DND-41 (cell line): ENCODE data around the gene DEFB118.

Experiments used
- ATAC-seq: fragments of 200-7000 bp; cut with Tn5 transposase; 3 replicates; pipeline ENCODE4 v1.9.1; 2021; ENCODE audit warnings: low read depth; ENCODE audit not compliant: insufficient read depth
- DNase-seq: peaks from one replicate; pipeline ENCODE4 v3.0.0-alpha.2; 2020
- H2AFZ ChIP-seq: 2 replicates; pipeline ENCODE4 v1.6.0; 2012; ENCODE audit warnings: low read depth, low read length
- H3K27ac ChIP-seq: 2 replicates; pipeline ENCODE4 v1.5.1; 2012; ENCODE audit warnings: low read length, inconsistent platforms
- H3K27me3 ChIP-seq: fragments of 200-600 bp; sonication (generic); 2 replicates; pipeline ENCODE4 v1.6.0; 2012; ENCODE audit warnings: low read length, mild to moderate bottlenecking, inconsistent platforms; ENCODE audit not compliant: insufficient read depth, poor library complexity
- H3K36me3 ChIP-seq: 2 replicates; pipeline ENCODE4 v1.5.1; 2012; ENCODE audit warnings: low read length, inconsistent platforms; ENCODE audit not compliant: insufficient read depth
- H3K4me1 ChIP-seq: 2 replicates; pipeline ENCODE4 v1.5.1; 2012; ENCODE audit warnings: mild to moderate bottlenecking, low read length; ENCODE audit not compliant: insufficient read depth
- H3K4me2 ChIP-seq: 2 replicates; pipeline ENCODE4 v1.6.0; 2012; ENCODE audit warnings: mild to moderate bottlenecking, moderate library complexity, low read length, inconsistent platforms; ENCODE audit not compliant: insufficient read depth
- H3K4me3 ChIP-seq, 2 experiments: fragments of 200-600 bp in 1 of 2; shearing (Covaris generic) in 1 of 2; 2 replicates each; pipeline ENCODE4 v1.5.1; 2012 to 2016; ENCODE audit warnings: inconsistent platforms in 2 of 2, low read length in 2 of 2, mild to moderate bottlenecking in 2 of 2, low read depth in 1 of 2, moderate library complexity in 1 of 2
- H3K79me2 ChIP-seq: 2 replicates; pipeline ENCODE4 v1.6.0; 2012; ENCODE audit warnings: low read length, inconsistent platforms; ENCODE audit not compliant: insufficient read depth
- H3K9ac ChIP-seq: 2 replicates; pipeline ENCODE4 v1.6.0; 2012; ENCODE audit warnings: low read depth, mild to moderate bottlenecking, inconsistent platforms, low read length, moderate library complexity
- H3K9me3 ChIP-seq: 2 replicates; pipeline ENCODE4 v1.5.1; 2012; ENCODE audit warnings: low read length, moderate library complexity, mild to moderate bottlenecking, inconsistent platforms; ENCODE audit not compliant: insufficient read depth, severe bottlenecking
- H4K20me1 ChIP-seq: 2 replicates; pipeline ENCODE4 v1.6.0; 2012; ENCODE audit warnings: low read length; ENCODE audit not compliant: insufficient read depth
- CTCF ChIP-seq: IDR thresholded peaks from 2 replicates; pipeline ENCODE4 v1.5.1; 2012; ENCODE audit warnings: borderline replicate concordance, low read length, moderate library complexity, mild to moderate bottlenecking; ENCODE audit not compliant: poor library complexity, severe bottlenecking; ENCODE audit errors: extremely low read depth
- EZH2 ChIP-seq: IDR thresholded peaks from 3 replicates; pipeline ENCODE4 v1.6.1; 2012; ENCODE audit warnings: borderline replicate concordance, low read depth, mild to moderate bottlenecking, moderate library complexity, low read length, inconsistent platforms; ENCODE audit not compliant: severe bottlenecking

The DEFB118 gene

GRCh38 chr20:31418307-31418706 lies 49.9 kb downstream of the DEFB118 start:
- DNase-seq: no peak
- H3K36me3 ChIP-seq: no peaks in the 10 kb centered on the region
- no peaks in the 10 kb centered on the region for H3K9me3 ChIP-seq
- TF ChIP-seq CTCF: no peak
- no peak for TF ChIP-seq EZH2
- H3K27ac ChIP-seq: no peak overlapping the region
- H3K4me2 ChIP-seq: no peak overlapping the region
- H3K79me2 ChIP-seq: no peaks in the 10 kb centered on the region
- no peak overlapping the region for H3K9ac ChIP-seq
- no peak overlapping the region for H2AFZ ChIP-seq
- H3K4me1 ChIP-seq: no peaks in the 10 kb centered on the region
- H3K4me3 ChIP-seq: no peak overlapping the region
- H4K20me1 ChIP-seq: no peaks in the 10 kb centered on the region
- ATAC-seq: no peak
- H3K27me3 ChIP-seq: no peaks in the 10 kb centered on the region
